IMR-90 (cell line): ENCODE results near the gene FAXDC2. TPM values are rescaled to one million over a fixed set of nuclear protein-coding genes. Genes with fewer than 3 reads are reported as not detected.
"Not testable (repeated sequence)": the region's sequence is repeated elsewhere in the genome, so short reads cannot be mapped to it uniquely, and the experiment has no call there.

Experiments
- ATAC-seq: fragments of 200-7000 bp; cut with Tn5 transposase; 2 replicates; pipeline ENCODE4 v1.9.1; 2020; ENCODE audit warnings: low read depth, mild to moderate bottlenecking, moderate library complexity
- BruUV-seq: library from RNA; stranded (reverse); fragments of 400-500 nt; replicated peaks from 2 replicates; lab custom pipeline; 2021; lab: Mats Ljungman, UMichigan
- CTCF ChIA-PET: fragments of 300-600 bp; formaldehyde crosslinking; extraction: SDS; loops from one replicate; lab custom pipeline; 2021; ENCODE audit warnings: antibody characterized with exemption; lab: Yijun Ruan, JAX
- POLR2A ChIA-PET: fragments of 300-600 bp; sonication (Branson Sonifier 250); formaldehyde crosslinking; loops from one replicate; lab custom pipeline; 2022; ENCODE audit warnings: antibody characterized with exemption; ENCODE audit not compliant: unreplicated experiment; lab: Charles Lee
- DNase-seq: peaks from one replicate; pipeline ENCODE4 v3.0.0; 2013
- H2AFZ ChIP-seq: replicated peaks from 2 replicates; pipeline ENCODE3; 2013; ENCODE audit warnings: low read length, mild to moderate bottlenecking; ENCODE audit not compliant: poor library complexity
- H2AK5ac ChIP-seq: 2 replicates; pipeline ENCODE4 v1.6.1; 2013; ENCODE audit warnings: low read depth, low read length, inconsistent platforms
- H2AK9ac ChIP-seq: replicated peaks from 2 replicates; pipeline ENCODE3; 2013; ENCODE audit warnings: mild to moderate bottlenecking, low read depth, low read length, moderate library complexity; ENCODE audit not compliant: poor library complexity
- H2BK120ac ChIP-seq: 2 replicates; pipeline ENCODE4 v1.6.1; 2013; ENCODE audit warnings: low read depth, low read length, inconsistent platforms
- H2BK15ac ChIP-seq: 3 replicates; pipeline ENCODE4 v1.6.1; 2013; ENCODE audit warnings: low read depth, low read length, inconsistent platforms
- H2BK20ac ChIP-seq: 2 replicates; pipeline ENCODE4 v1.6.1; 2013; ENCODE audit warnings: low read depth, mild to moderate bottlenecking, inconsistent platforms, low read length, moderate library complexity
- H2BK5ac ChIP-seq: 2 replicates; pipeline ENCODE4 v1.6.1; 2013; ENCODE audit warnings: mild to moderate bottlenecking, low read depth, low read length, inconsistent platforms; ENCODE audit not compliant: poor library complexity, severe bottlenecking
- H3K14ac ChIP-seq: replicated peaks from 2 replicates; pipeline ENCODE4 v1.6.1; 2013; ENCODE audit warnings: low read depth, low read length, inconsistent platforms
- H3K18ac ChIP-seq: 2 replicates; pipeline ENCODE4 v1.6.1; 2013; ENCODE audit warnings: low read depth, low read length, control low read depth
- H3K23ac ChIP-seq: 2 replicates; pipeline ENCODE4 v1.6.1; 2013; ENCODE audit warnings: low read depth, low read length, inconsistent platforms
- H3K27ac ChIP-seq: 2 replicates; pipeline ENCODE4 v1.5.1; 2013; ENCODE audit warnings: mild to moderate bottlenecking, control low read depth, low read length; ENCODE audit not compliant: insufficient read depth
- H3K27me3 ChIP-seq: 2 replicates; pipeline ENCODE4 v1.6.1; 2013; ENCODE audit warnings: low read length; ENCODE audit not compliant: control insufficient read depth, insufficient read depth
- H3K36me3 ChIP-seq: 2 replicates; pipeline ENCODE4 v1.6.1; 2013; ENCODE audit warnings: low read length, mixed read lengths; ENCODE audit not compliant: control insufficient read depth, insufficient read depth
- H3K4ac ChIP-seq: 2 replicates; pipeline ENCODE4 v1.6.1; 2013; ENCODE audit warnings: low read depth, low read length, inconsistent platforms
- H3K4me1 ChIP-seq: 2 replicates; pipeline ENCODE4 v1.6.1; 2013; ENCODE audit warnings: low read length, mixed read lengths; ENCODE audit not compliant: control insufficient read depth, insufficient read depth
- H3K4me2 ChIP-seq: 2 replicates; pipeline ENCODE4 v1.6.1; 2013; ENCODE audit warnings: low read depth, mild to moderate bottlenecking, control low read depth, low read length, moderate library complexity
- H3K4me3 ChIP-seq: 2 replicates; pipeline ENCODE4 v1.5.1; 2013; ENCODE audit warnings: low read depth, mild to moderate bottlenecking, control low read depth, low read length, moderate library complexity; ENCODE audit not compliant: insufficient read depth
- H3K56ac ChIP-seq: 2 replicates; pipeline ENCODE4 v1.6.1; 2013; ENCODE audit warnings: low read length, inconsistent platforms; ENCODE audit not compliant: insufficient read depth; ENCODE audit errors: extremely low read depth
- H3K79me1 ChIP-seq, 2 experiments: 2 replicates each; pipeline ENCODE4 v1.6.1; 2013; ENCODE audit warnings: low read length in 2 of 2, inconsistent platforms in 1 of 2, low read depth in 1 of 2
- H3K9ac ChIP-seq: 2 replicates; pipeline ENCODE4 v1.6.1; 2013; ENCODE audit warnings: low read depth, low read length, control low read depth
- H3K9me1 ChIP-seq: 2 replicates; pipeline ENCODE4 v1.6.1; 2013; ENCODE audit warnings: low read length, inconsistent platforms; ENCODE audit not compliant: insufficient read depth
- H3K9me3 ChIP-seq: 2 replicates; pipeline ENCODE4 v1.6.1; 2013; ENCODE audit warnings: low read length; ENCODE audit not compliant: control insufficient read depth, insufficient read depth
- H4K20me1 ChIP-seq: 2 replicates; pipeline ENCODE4 v1.6.1; 2013; ENCODE audit warnings: low read length, inconsistent platforms; ENCODE audit not compliant: insufficient read depth
- H4K5ac ChIP-seq: 2 replicates; pipeline ENCODE4 v1.6.1; 2013; ENCODE audit warnings: mild to moderate bottlenecking, low read depth, low read length, control low read depth
- H4K8ac ChIP-seq, 2 experiments: 2 replicates each; pipeline ENCODE4 v1.6.1; 2013; ENCODE audit warnings: low read depth in 2 of 2, low read length in 2 of 2, control low read depth in 1 of 2, inconsistent platforms in 1 of 2
- H4K91ac ChIP-seq: 2 replicates; pipeline ENCODE4 v1.6.1; 2013; ENCODE audit warnings: low read depth, low read length, inconsistent platforms; ENCODE audit not compliant: insufficient read depth
- WGBS, 2 experiments: methylation state at CpG; one replicate each; pipeline versions ENCODE4 v1.1.5 to v1.1.7; 2013; ENCODE audit warnings: missing lambda C conversion rate in 2 of 2; ENCODE audit not compliant: insufficient read length in 1 of 2; ENCODE audit errors: extremely low coverage in 2 of 2; 5-methylcytosine and 5-hydroxymethylcytosine counted together
- dilution Hi-C: fragments of 300-500 bp; cut with HindIII; formaldehyde crosslinking; loops from one replicate; pipeline ENCODE4 v1.14.3; 2018; ENCODE audit warnings: low sequenced_read_pairs; ENCODE audit not compliant: unreplicated experiment
- in situ Hi-C: fragments of 300-500 bp; cut with MboI; formaldehyde crosslinking; loops from 3 replicates; pipeline ENCODE4 v1.14.3; 2019; ENCODE audit warnings: low sequenced_read_pairs, inconsistent platforms, mixed read lengths
- intact Hi-C: fragments of 100-400 bp; cut with micrococcal nuclease; formaldehyde crosslinking; loops from 2 replicates; pipeline ENCODE4 v1.10.0; 2022
- polyA plus RNA-seq, 3 experiments: library from polyadenylated mRNA; depleted of rRNA; stranded (reverse); fragments of >200 nt; gene quantifications; 2 replicates each; pipeline ENCODE4 v1.2.3, GENCODE V29; 2012; ENCODE audit warnings: low replicate concordance in 1 of 3
- total RNA-seq: library from RNA; depleted of rRNA; stranded (reverse); fragments of >200 nt; gene quantifications from 2 replicates; pipeline ENCODE4 v1.2.3, GENCODE V29; 2012

The FAXDC2 gene
- total and polyA plus RNA-seq, 2 of the 4 experiments (the other 2 are of a cell fraction), result 4.3 to 8.9 TPM

DNA sequence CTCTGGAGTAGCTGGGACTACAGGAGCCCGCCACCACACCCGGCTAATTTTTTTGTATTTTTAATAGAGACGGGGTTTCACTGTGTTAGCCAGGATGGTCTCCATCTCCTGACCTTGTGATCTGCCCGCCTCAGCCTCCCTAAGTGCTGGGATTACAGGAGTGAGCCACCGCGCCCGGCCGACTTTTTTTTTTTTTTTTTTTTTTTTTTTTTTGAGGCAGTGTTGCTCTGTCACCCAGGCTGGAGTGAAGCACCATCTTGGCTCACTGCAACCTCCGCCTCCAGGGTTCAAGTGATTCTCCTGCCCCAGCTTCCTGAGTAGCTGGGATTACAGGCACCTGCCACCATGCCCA lies 14.7 kb downstream of the FAXDC2 start:
- H3K56ac ChIP-seq, H2BK20ac ChIP-seq, H3K4me2 ChIP-seq, H2BK120ac ChIP-seq, H3K4me3 ChIP-seq, H3K23ac ChIP-seq, H3K27ac ChIP-seq, H2AK9ac ChIP-seq, H3K27me3 ChIP-seq, H3K18ac ChIP-seq, H3K79me1 ChIP-seq, dilution Hi-C loops, H3K4ac ChIP-seq, H2BK5ac ChIP-seq, H3K9me3 ChIP-seq, H3K14ac ChIP-seq, H4K91ac ChIP-seq, H2AK5ac ChIP-seq, H2AFZ ChIP-seq, H4K8ac ChIP-seq, H4K5ac ChIP-seq, DNase-seq, in situ Hi-C loops, ATAC-seq, H4K20me1 ChIP-seq, intact Hi-C loops, H3K9me1 ChIP-seq, H3K4me1 ChIP-seq, BruUV-seq, H3K9ac ChIP-seq, POLR2A ChIA-PET, H2BK15ac ChIP-seq: not testable (repeated sequence)
- CTCF ChIA-PET, result interaction anchor here (1.8 kb wide), 1 partner anchor 10 kb away, joined by 4 read pairs; no protein-coding TSS in a partner anchor
- H3K36me3 ChIP-seq, result peaks cover 12% of the 10 kb centered on the region
- WGBS, 2 experiments, result no CpG with 5 or more reads among the region's 9 CpGs
